Muscle layer of colon (tissue), 2 donors: ENCODE data around the gene PAFAH1B2.
"Not testable (repeated sequence)": the region's sequence is repeated elsewhere in the genome, so short reads cannot be mapped to it uniquely, and the experiment has no call there.

ENCODE experiments used
- H3K27ac ChIP-seq: one replicate; pipeline ENCODE4 v1.7.0; 2013; ENCODE audit warnings: low read depth, mild to moderate bottlenecking, low read length, moderate library complexity
- H3K27me3 ChIP-seq, 2 donors: one replicate each; pipeline ENCODE4 v1.7.0; 2013; ENCODE audit warnings: low read length in 2 of 2, mild to moderate bottlenecking in 2 of 2; ENCODE audit not compliant: insufficient read depth in 2 of 2, control insufficient read depth in 1 of 2
- H3K36me3 ChIP-seq: one replicate; pipeline ENCODE4 v1.7.0; 2013; ENCODE audit warnings: mild to moderate bottlenecking, low read length; ENCODE audit not compliant: insufficient read depth
- H3K4me1 ChIP-seq: one replicate; pipeline ENCODE4 v1.7.0; 2013; ENCODE audit warnings: mild to moderate bottlenecking, low read length; ENCODE audit not compliant: insufficient read depth
- H3K4me3 ChIP-seq, 2 donors: one replicate each; pipeline ENCODE4 v1.7.0; 2013; ENCODE audit warnings: low read length in 2 of 2, low read depth in 1 of 2, mild to moderate bottlenecking in 1 of 2, moderate library complexity in 1 of 2
- H3K9ac ChIP-seq: one replicate; pipeline ENCODE4 v1.7.0; 2013; ENCODE audit warnings: low read length
- H3K9me3 ChIP-seq: one replicate; pipeline ENCODE4 v1.7.0; 2013; ENCODE audit warnings: mild to moderate bottlenecking, low read length
- donor health status: abdominal sarcoma.
- donor health status: Adenocarcinoma of cecum.

PAFAH1B2 gene

GRCh38 chr11:117130879-117131278 lies 13.2 kb upstream of the PAFAH1B2 start:
- no peak overlapping the region for H3K4me3 ChIP-seq
- no peaks in the 10 kb centered on the region for H3K9me3 ChIP-seq
- H3K4me1 ChIP-seq, result no peaks in the 10 kb centered on the region
- H3K9ac ChIP-seq, result no peak overlapping the region
- H3K36me3 ChIP-seq, result no peaks in the 10 kb centered on the region
- no peak overlapping the region for H3K27ac ChIP-seq
- H3K27me3 ChIP-seq, result peaks cover 0 to 4% of the 10 kb centered on the region in 2 donors

DNA sequence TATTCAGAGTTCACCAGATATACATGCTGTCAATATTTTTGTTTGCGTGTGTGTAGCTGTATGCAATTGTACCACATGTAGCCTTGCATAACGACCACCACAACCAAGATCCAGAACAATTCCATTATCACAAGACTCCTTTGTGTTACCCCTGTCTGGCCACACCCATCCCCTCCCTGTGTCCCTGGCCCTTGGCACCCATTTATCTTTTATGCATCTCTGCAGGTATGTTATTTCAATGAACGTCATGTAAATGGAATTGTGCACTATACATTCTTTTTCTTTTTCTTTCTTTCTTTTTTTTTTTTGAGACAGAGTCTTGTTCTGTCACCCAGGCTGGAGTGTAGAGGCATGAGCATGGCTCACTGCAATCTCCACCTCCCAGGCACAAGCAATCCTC lies 9.7 kb upstream of the PAFAH1B2 start:
- Histone ChIP-seq H3K9me3 (no peaks in the 10 kb centered on the region), H3K9ac (no peak overlapping the region), H3K36me3 (no peaks in the 10 kb centered on the region), H3K27me3 (no peaks in the 10 kb centered on the region), H3K4me1 (no peaks in the 10 kb centered on the region), H3K27ac (no peak overlapping the region), H3K4me3 (no peak overlapping the region)

- H3K27ac ChIP-seq, H3K9ac ChIP-seq, H3K9me3 ChIP-seq, H3K36me3 ChIP-seq, H3K27me3 ChIP-seq, H3K4me1 ChIP-seq, H3K4me3 ChIP-seq: not testable (repeated sequence)
Observed at GRCh38 chr11:117134979-117135378, 9.1 kb upstream of the PAFAH1B2 start.

GRCh38 chr11:117137223-117138086 lies 6.6 kb upstream of the PAFAH1B2 start:
- H3K9ac ChIP-seq, H3K9me3 ChIP-seq, H3K36me3 ChIP-seq, H3K27me3 ChIP-seq, H3K27ac ChIP-seq, H3K4me1 ChIP-seq, H3K4me3 ChIP-seq: not testable (repeated sequence)

DNA sequence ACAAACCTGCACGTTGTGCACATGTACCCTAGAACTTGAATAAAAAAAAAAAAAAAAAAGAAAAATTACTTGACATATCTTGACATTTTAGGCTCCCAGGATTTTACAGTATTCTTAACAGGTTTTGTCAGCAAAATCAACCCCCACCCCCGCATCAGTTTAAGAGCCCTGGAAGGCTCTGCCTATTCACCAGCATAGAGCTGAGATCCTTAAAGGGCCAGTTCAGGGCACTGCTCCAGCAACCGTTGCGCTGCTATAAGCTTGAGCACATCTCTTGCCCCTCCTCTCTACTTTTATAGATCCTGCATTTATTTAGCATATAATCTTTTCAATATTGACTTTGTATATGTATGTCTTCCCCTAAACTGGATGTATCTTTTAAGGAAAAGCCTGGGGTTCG lies 697 bp upstream of the PAFAH1B2 start:
- Histone ChIP-seq H3K9me3 (no peaks in the 10 kb centered on the region), H3K4me1 (peaks cover 23% of the 10 kb centered on the region), H3K9ac (peak overlapping the region; percentile 87), H3K4me3 (peak overlapping the region; percentile 67 to 99), H3K36me3 (no peaks in the 10 kb centered on the region), H3K27me3 (no peaks in the 10 kb centered on the region), H3K27ac (peak overlapping the region; percentile 98)

DNA sequence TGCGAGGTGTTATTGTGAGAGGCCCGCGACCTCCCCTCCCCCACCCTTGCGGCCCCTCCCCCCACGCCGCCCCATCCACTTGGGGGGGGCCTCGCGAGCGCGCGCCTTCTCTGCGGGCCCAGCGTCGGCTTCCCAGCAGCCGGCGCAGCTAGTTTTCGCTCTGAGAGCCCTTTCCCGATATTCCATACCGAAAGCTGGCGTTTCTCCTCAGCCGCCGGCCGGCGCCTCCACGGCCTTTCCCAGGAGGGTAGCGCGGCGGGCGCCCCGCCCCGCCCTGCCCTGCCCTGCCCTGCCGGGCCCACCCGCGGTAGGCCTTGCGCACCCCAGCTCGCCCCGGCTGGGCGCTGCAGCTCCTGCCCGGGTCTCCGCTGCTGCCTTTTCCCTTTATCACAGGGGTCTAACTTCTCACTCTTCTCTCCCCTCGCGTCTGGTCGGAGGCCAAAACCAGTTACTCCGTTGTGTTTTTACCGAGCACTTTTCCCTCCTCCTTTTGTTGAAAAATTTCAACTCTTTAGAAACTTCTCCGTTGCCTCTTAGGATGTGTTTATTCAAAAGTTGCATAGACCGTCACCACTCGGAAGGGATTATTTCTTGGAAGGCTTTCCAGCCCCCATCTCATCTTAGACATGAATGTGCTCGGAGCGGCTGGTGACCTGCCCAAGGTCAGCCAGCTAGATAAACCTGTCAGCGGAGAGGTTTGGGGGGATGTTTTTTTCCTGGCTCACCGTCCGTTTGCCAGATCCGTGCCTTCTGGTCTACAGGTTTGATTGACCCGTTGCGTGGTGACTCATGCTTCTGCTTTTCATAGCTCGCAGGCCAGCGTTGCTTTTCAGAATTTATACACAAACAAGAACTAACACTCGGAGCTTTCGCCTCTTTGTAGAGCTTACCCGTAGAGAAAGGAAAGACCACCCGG lies 648 bp downstream of the PAFAH1B2 start:
- Histone ChIP-seq H3K4me3 (peak overlapping the region; percentile 67 to 99), H3K27ac (peak overlapping the region; percentile 98), H3K9me3 (no peaks in the 10 kb centered on the region), H3K9ac (peak overlapping the region; percentile 85), H3K4me1 (peaks cover 25% of the 10 kb centered on the region), H3K27me3 (no peaks in the 10 kb centered on the region), H3K36me3 (no peaks in the 10 kb centered on the region)

DNA sequence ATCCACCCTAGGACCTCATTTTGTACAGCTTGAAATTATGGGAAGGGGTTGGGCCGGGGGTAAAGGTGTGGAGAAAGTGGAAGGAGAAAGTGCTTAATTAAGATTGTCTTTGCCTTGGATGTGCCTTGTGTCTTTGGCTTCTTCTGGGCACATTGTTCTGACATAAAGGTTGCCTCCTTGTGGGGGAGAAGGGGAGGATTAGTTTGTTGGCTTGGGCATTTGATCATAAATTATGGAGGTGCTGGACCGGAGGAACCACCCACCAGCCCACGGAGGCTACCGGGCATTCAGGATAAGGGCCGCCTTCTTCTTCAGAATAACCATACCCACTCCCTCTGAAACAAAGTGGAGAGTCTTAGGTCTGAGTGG lies 1.3 kb downstream of the PAFAH1B2 start:
- Histone ChIP-seq H3K4me3 (peak overlapping the region; percentile 67 to 99), H3K27ac (peak overlapping the region; percentile 98), H3K36me3 (no peaks in the 10 kb centered on the region), H3K9me3 (no peaks in the 10 kb centered on the region), H3K27me3 (no peaks in the 10 kb centered on the region), H3K4me1 (peaks cover 28% of the 10 kb centered on the region), H3K9ac (peak overlapping the region; percentile 85)

DNA sequence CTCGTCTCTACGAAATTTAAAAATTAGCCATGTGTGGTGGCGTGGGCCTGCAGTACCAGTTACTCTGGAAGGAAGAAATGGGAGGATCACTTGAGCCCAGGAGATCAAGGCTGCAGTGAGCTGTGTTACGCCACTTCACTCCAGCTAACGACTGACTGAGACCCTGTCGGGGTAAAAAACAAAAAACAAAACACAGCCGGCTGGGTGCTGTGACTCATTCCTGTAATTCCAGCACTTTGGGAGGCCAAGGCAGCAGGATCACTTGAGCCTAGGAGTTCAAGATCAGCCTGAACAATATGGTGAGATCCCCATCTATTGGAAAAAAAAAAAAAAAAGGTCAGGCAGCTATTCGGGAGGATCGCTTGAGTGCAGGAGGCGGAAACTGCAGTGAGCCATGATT lies 2.4 kb downstream of the PAFAH1B2 start:
- no peaks in the 10 kb centered on the region for H3K9me3 ChIP-seq
- no peaks in the 10 kb centered on the region for H3K36me3 ChIP-seq
- no peak overlapping the region for H3K9ac ChIP-seq
- H3K4me3 ChIP-seq, result no peak overlapping the region
- H3K27me3 ChIP-seq, result no peaks in the 10 kb centered on the region
- peaks cover 28% of the 10 kb centered on the region for H3K4me1 ChIP-seq
- no peak overlapping the region for H3K27ac ChIP-seq

DNA sequence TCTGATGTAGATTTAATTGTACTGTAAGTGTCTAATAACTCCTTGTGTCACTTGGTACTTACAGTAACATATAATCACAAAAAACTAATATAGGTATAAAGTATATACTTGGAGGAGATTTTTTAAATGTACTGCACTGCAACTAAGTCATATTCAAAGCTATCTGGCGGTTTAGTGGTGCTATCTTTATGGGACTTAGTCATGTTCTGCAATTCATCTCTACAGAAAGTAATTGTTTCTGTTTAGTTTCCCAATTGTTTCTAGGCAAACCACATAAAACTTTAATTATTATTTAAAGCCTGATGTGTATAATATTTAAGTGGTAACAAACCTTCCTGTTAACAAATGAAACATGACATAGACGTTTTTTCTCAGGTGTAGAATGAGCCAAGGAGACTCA lies 8.0 kb downstream of the PAFAH1B2 start:
- no peaks in the 10 kb centered on the region for H3K27me3 ChIP-seq
- H3K27ac ChIP-seq, result no peak overlapping the region
- H3K36me3 ChIP-seq, result peaks cover 7% of the 10 kb centered on the region
- peaks cover 12% of the 10 kb centered on the region for H3K4me1 ChIP-seq
- H3K9ac ChIP-seq, result no peak overlapping the region
- H3K4me3 ChIP-seq, result no peak overlapping the region
- H3K9me3 ChIP-seq, result no peaks in the 10 kb centered on the region

- H3K4me3 ChIP-seq, result no peak overlapping the region
- peaks cover 3% of the 10 kb centered on the region for H3K4me1 ChIP-seq
- H3K27ac ChIP-seq, result no peak overlapping the region
- no peak overlapping the region for H3K9ac ChIP-seq
- no peaks in the 10 kb centered on the region for H3K9me3 ChIP-seq
- peaks cover 7% of the 10 kb centered on the region for H3K36me3 ChIP-seq
- H3K27me3 ChIP-seq, result no peaks in the 10 kb centered on the region
Observed at GRCh38 chr11:117154468-117154867, 10.4 kb downstream of the PAFAH1B2 start.

DNA sequence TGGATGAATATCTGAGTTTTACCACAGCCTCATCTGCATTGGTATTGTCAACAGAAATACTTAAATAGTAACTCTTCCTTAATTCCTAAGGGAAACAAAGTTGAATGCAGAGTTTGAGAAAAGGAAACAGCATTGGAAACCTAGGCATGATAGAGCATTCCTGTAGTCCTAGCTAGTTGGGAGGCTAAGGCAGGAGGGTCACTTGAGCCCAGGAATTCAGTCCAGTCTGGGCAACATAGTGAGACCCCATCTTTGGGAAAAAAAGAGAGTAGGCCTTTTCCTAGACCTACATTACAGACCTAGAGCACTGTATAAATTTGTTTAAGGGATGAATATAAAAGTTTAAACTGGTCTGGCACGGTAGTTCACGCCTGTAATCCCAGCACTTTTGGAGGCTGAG lies 13.4 kb downstream of the PAFAH1B2 start:
- H3K27me3 ChIP-seq, result no peaks in the 10 kb centered on the region
- peaks cover 26% of the 10 kb centered on the region for H3K36me3 ChIP-seq
- no peaks in the 10 kb centered on the region for H3K4me1 ChIP-seq
- H3K4me3 ChIP-seq, result no peak overlapping the region
- H3K9me3 ChIP-seq, result no peaks in the 10 kb centered on the region
- no peak overlapping the region for H3K9ac ChIP-seq
- H3K27ac ChIP-seq, result no peak overlapping the region
